ENCODE data around the gene MGAT3. TPM values are rescaled to one million over a fixed set of nuclear protein-coding genes. Genes with fewer than 3 reads are reported as not detected.

Gene MGAT3
- total and polyA plus RNA-seq, 2 of the 8 experiments (the other 6 are each of a cell fraction or from before 2014, with no cell fraction given): 4.3 to 9.2 TPM

DNA sequence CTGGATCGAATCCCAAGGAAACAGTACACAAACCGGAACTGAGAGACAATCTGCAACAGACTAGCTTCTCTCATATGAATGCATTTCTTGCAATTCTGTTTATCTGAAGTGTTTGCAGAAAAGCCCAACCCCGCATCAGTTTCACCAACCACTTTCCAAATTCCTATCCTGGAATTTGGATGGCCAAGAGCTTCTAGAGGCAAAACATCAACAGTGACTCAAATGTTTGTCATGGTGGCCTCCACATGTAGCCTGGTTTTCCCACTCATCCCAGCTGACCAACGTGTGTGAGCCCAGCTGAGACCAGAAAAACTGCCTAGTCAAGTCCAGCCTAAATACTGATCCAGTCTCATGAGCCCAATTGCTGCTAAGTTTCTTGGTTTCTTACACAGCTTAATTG, 36.9 kb downstream of the MGAT3 start:
- Histone ChIP-seq H3K9ac (replicated peaks in 1 of 4; ENCODE audit: extremely low read depth in 1 of 4, low read depth in 3 of 4, low read length in 3 of 4) (no peak overlapping the region), H2BK5ac (ENCODE audit: low read depth, low read length) (no peak overlapping the region), H3K36me3 (ENCODE audit: control insufficient read depth in 2 of 4, insufficient read depth in 4 of 4, low read length in 3 of 4) (no peaks in the 10 kb centered on the region), H4K91ac (replicated peaks; ENCODE audit: insufficient read length, low read length) (no peak overlapping the region), H3K56ac (replicated peaks; ENCODE audit: insufficient read length, low read depth, low read length) (no peak overlapping the region), H2BK20ac (ENCODE audit: low read length) (no peak overlapping the region), H3K4ac (replicated peaks; ENCODE audit: insufficient read length, low read depth, low read length) (no peak overlapping the region), H3K18ac (ENCODE audit: extremely low read depth, low read length) (no peak overlapping the region), H3K79me2 (ENCODE audit: control insufficient read depth in 1 of 2, insufficient read depth in 2 of 2, low read length in 2 of 2) (no peaks in the 10 kb centered on the region), H2BK12ac (ENCODE audit: low read depth, low read length) (no peak overlapping the region), H2AFZ (ENCODE audit: low read length) (no peak overlapping the region), H3K4me3 (ENCODE audit: extremely low read depth in 1 of 4, insufficient read depth in 2 of 4, low read depth in 3 of 4, low read length in 4 of 4) (no peak overlapping the region), H4K5ac (ENCODE audit: insufficient read length, low read depth, low read length) (no peak overlapping the region), H3K79me1 (ENCODE audit: low read depth, low read length) (no peaks in the 10 kb centered on the region), H3K27me3 (replicated peaks in 1 of 4; ENCODE audit: control insufficient read depth in 3 of 4, extremely low read depth in 1 of 4, insufficient read depth in 3 of 4, low read length in 3 of 4) (peaks cover 0 to 30% (median 7%) of the 10 kb centered on the region in 4 experiments; a peak in 5 of 7 replicates), H4K20me1 (replicated peaks in 1 of 2; ENCODE audit: control insufficient read depth in 1 of 2, insufficient read depth in 2 of 2, low read length in 2 of 2) (peaks cover 0 to 4% of the 10 kb centered on the region in 2 experiments), H3K23ac (ENCODE audit: insufficient read length) (no peak overlapping the region), H3K9me3 (ENCODE audit: insufficient read depth in 2 of 2, low read depth in 1 of 2, low read length in 1 of 2) (no peaks in the 10 kb centered on the region), H3K23me2 (ENCODE audit: low read depth, low read length) (no peaks in the 10 kb centered on the region), H3K4me2 (ENCODE audit: insufficient read depth in 1 of 2, low read depth in 2 of 2, low read length in 2 of 2) (no peak overlapping the region), H3K27ac (ENCODE audit: low read depth, low read length) (no peak overlapping the region), H2AK5ac (ENCODE audit: low read depth, low read length) (no peak overlapping the region), H2BK15ac (ENCODE audit: low read length) (no peak overlapping the region), H3K4me1 (replicated peaks in 1 of 4; ENCODE audit: control insufficient read depth in 3 of 4, insufficient read depth in 4 of 4, low read length in 3 of 4) (peaks cover 0 to 6% (median 4%) of the 10 kb centered on the region in 4 experiments; a peak in 4 of 7 replicates), H2BK120ac (replicated peaks; ENCODE audit: low read depth, low read length) (no peak overlapping the region), H4K8ac (ENCODE audit: extremely low read depth, insufficient read depth, low read length) (no peak overlapping the region), H3K14ac (ENCODE audit: insufficient read length) (no peak overlapping the region)
- DNase-seq (ENCODE audit: low read depth in 1 of 2, low spot score in 2 of 2) (no peak), FAIRE-seq (no peak)
- WGBS, 2 experiments (ENCODE audit: extremely low coverage in 1 of 2, insufficient coverage in 1 of 2, insufficient read length in 1 of 2, insufficient replicate concordance in 2 of 2, low coverage in 1 of 2, low lambda C conversion rate in 2 of 2, missing lambda C conversion rate in 1 of 2): 71% methylated on average over 4 of the region's 4 CpGs; no CpG with 5 or more reads in 1 of the 2 experiments
- CTCF ChIA-PET (ENCODE audit: partially characterized antibody): interaction anchor here (0.6 to 19.7 kb wide), 38 partner anchors 9 to 497 kb away, joined by 3 to 361 read pairs (median 4); partner anchors contain the start of genes ATF4, MIEF1, RPS19BP1 and TAB1
- POLR2A ChIA-PET (ENCODE audit: partially characterized antibody): interaction anchor here (1.7 to 7.0 kb wide), 4 partner anchors 29 to 175 kb away, joined by 3 to 83 read pairs (median 10); partner anchors contain the start of genes ATF4 and RPL3
- TF ChIP-seq PHF8 (conservative IDR thresholded peaks at IDR 0.05; ENCODE audit: low read depth, low read length) (no peak), RAD21 (IDR thresholded peaks at IDR 0.05 in 1 of 2, conservative IDR thresholded peaks at IDR 0.05 in 1 of 2; ENCODE audit: low read depth in 2 of 2, low read length in 2 of 2) (no peak), NRF1 (IDR thresholded peaks at IDR 0.05; ENCODE audit: low read depth, low read length) (no peak), SUZ12 (IDR thresholded peaks at IDR 0.05; ENCODE audit: low read length) (no peak), KDM5A (IDR thresholded peaks at IDR 0.05; ENCODE audit: low read length) (no peak), TAF1 (IDR thresholded peaks at IDR 0.05; ENCODE audit: low read depth, low read length) (no peak), CTBP2 (IDR thresholded peaks at IDR 0.05; ENCODE audit: borderline replicate concordance, insufficient read depth, insufficient read length, low read length) (no peak), BACH1 (IDR thresholded peaks at IDR 0.05; ENCODE audit: low read length) (no peak), YY1 (IDR thresholded peaks at IDR 0.05; ENCODE audit: low read depth, low read length) (no peak), RNF2 (IDR thresholded peaks at IDR 0.05; ENCODE audit: borderline replicate concordance, low read depth, low read length, missing control alignments, poor library complexity, severe bottlenecking) (no peak), GTF2F1 (IDR thresholded peaks at IDR 0.05; ENCODE audit: borderline replicate concordance, low read depth, low read length) (no peak), JUND (IDR thresholded peaks at IDR 0.05; ENCODE audit: low read length) (no peak), FOSL1 (IDR thresholded peaks at IDR 0.05; ENCODE audit: insufficient read depth, low read depth, low read length) (no peak)

Measured in H1 (cell line).